Tibial artery (tissue), 4 donors: ENCODE data around the gene DRD2.

Experiments used
- DNase-seq, 2 donors: peaks; one replicate each; pipeline ENCODE4 v3.0.0-alpha.2; 2019
- H3K27ac ChIP-seq, 2 donors: fragments of 200-600 bp; sonication (generic) in 1 of 2; 1 replicate in 1 of 2; 2 replicates in 1 of 2; pipeline ENCODE4 v1.5.1; 2018 to 2019; ENCODE audit warnings: mild to moderate bottlenecking in 1 of 2
- H3K27me3 ChIP-seq, 2 donors: fragments of 200-600 bp; sonication (generic) in 1 of 2; one replicate each; pipeline versions ENCODE4 v1.5.1 to v1.6.0; 2016 to 2019
- H3K36me3 ChIP-seq, 3 donors: fragments of 200-600 bp; sonication (generic) in 2 of 3; one replicate each; pipeline ENCODE4 v1.5.1; 2016 to 2019; ENCODE audit warnings: mild to moderate bottlenecking in 2 of 3
- H3K4me1 ChIP-seq, 4 donors: fragments of 200-600 bp; sonication (generic) in 2 of 4; 1 replicate in 3 of 4; 2 replicates in 1 of 4; pipeline ENCODE4 v1.5.1; 2016 to 2019
- H3K4me3 ChIP-seq, 2 donors: fragments of 200-600 bp; sonication (generic) in 1 of 2; 1 replicate in 1 of 2; 2 replicates in 1 of 2; pipeline ENCODE4 v1.5.1; 2018 to 2019; ENCODE audit warnings: mild to moderate bottlenecking in 2 of 2
- H3K9me3 ChIP-seq, 3 donors: fragments of 200-600 bp; sonication (generic) in 1 of 3; one replicate each; pipeline ENCODE4 v1.5.1; 2016 to 2019
- CTCF ChIP-seq, 2 experiments: fragments of 200-600 bp in 1 of 2; fragments of 450-650 bp in 1 of 2; IDR thresholded peaks; one replicate each; pipeline ENCODE4 v1.5.1; 2017 to 2019; ENCODE audit warnings: antibody characterized with exemption in 2 of 2, mild to moderate bottlenecking in 1 of 2, moderate library complexity in 1 of 2
- intact Hi-C: fragments of 100-400 bp; cut with DNase I; formaldehyde crosslinking; loops from one replicate; pipeline ENCODE4 v1.15.0; 2023; ENCODE audit warnings: low total_unique reads

DRD2 gene

GRCh38 chr11:113410414-113411135 lies 64.6 kb downstream of the DRD2 start:
- intact Hi-C loops: no loop called here
- DNase-seq: no peak
- H3K4me3 ChIP-seq: no peak overlapping the region

DNA sequence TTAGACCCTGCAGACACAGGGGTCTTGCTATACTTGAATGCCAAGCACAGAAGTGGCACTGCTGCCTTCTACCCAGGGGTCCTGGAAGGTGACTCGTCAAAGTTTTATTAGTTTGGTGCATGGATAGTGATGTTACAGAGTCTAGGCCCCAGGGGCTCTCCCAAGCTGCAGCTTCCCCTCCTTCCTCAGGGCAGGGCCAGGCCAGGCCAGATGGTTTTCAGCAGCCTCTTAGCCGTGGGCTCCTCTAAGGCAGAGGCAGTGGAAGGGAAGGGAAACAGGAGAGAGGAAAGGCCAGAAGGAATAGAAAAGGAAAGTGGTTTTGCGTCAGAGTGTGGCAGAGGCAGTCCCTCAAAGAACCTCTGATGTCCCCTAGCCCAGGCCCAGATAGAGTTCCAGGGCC lies 65.7 kb downstream of the DRD2 start:
- Histone ChIP-seq H3K36me3 (no peaks in the 10 kb centered on the region), H3K9me3 (no peaks in the 10 kb centered on the region), H3K4me3 (no peak overlapping the region), H3K4me1 (no peaks in the 10 kb centered on the region), H3K27ac (no peak overlapping the region), H3K27me3 (no peaks in the 10 kb centered on the region)
- no peak for DNase-seq
- TF ChIP-seq CTCF (IDR thresholded peaks at IDR 0.05): no peak
- intact Hi-C loops: no loop called here

More at GRCh38 chr11:113410414-113411135, 64.6 kb downstream of the DRD2 start:
- H3K27me3 ChIP-seq: no peaks in the 10 kb centered on the region
- H3K27ac ChIP-seq: no peak overlapping the region
- H3K36me3 ChIP-seq: no peaks in the 10 kb centered on the region
- no peak for TF ChIP-seq CTCF (IDR thresholded peaks at IDR 0.05)
- H3K9me3 ChIP-seq: no peaks in the 10 kb centered on the region
- no peaks in the 10 kb centered on the region for H3K4me1 ChIP-seq

GRCh38 chr11:113408887-113409286 lies 66.3 kb downstream of the DRD2 start:
- intact Hi-C loops: no loop called here
- Histone ChIP-seq H3K4me3 (no peak overlapping the region), H3K27me3 (no peaks in the 10 kb centered on the region), H3K4me1 (no peaks in the 10 kb centered on the region), H3K27ac (no peak overlapping the region), H3K36me3 (no peaks in the 10 kb centered on the region), H3K9me3 (no peaks in the 10 kb centered on the region)
- no peak for TF ChIP-seq CTCF (IDR thresholded peaks at IDR 0.05)
- DNase-seq: no peak

DNA sequence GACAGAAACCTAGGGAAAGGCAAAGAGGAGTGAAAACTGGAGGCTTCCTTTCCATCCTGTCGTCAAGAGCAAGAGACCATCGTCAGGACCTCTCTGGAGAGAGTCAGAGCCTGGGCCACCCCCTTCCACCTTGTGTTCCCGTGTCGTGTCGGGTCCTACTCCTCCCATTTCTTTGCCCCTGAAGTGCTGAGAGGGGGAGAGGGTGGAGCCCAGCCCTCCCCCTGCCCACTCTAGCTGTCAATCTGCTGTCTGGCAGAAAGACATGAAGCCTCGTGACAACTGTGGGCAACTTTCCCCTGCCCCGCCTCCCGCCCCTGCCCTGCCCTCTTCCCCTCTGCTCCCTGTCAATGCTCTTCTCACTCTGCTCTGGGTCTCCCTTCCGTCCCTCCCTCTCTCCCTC lies 67.0 kb downstream of the DRD2 start:
- Histone ChIP-seq H3K4me1 (no peaks in the 10 kb centered on the region), H3K36me3 (no peaks in the 10 kb centered on the region), H3K27ac (no peak overlapping the region), H3K9me3 (no peaks in the 10 kb centered on the region), H3K4me3 (no peak overlapping the region), H3K27me3 (no peaks in the 10 kb centered on the region)
- no peak for DNase-seq
- TF ChIP-seq CTCF (IDR thresholded peaks at IDR 0.05): no peak
- intact Hi-C loops: no loop called here

DNA sequence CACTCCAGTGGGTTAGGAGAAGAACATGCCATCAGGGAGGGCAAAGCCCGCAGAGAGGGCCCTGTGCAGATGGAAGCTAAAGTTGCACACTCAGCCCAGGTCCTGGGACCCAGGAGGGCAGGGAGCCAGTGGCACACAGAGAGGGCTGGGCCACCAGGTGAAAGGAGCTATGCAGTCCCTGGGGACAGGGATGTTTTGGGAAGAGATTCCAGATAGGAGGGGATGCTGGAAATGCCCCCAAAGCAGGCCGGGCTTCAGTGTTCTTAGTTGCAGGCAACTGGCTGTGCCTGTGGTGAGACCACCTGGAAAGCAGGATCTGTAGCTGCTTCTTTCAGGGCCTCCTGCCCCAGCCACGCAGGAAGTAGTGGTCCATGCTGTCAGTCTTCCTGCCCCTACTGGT lies 68.0 kb downstream of the DRD2 start:
- no peaks in the 10 kb centered on the region for H3K27me3 ChIP-seq

More for the DNA sequence above, 68.0 kb downstream of the DRD2 start:
- Histone ChIP-seq H3K9me3 (no peaks in the 10 kb centered on the region), H3K36me3 (no peaks in the 10 kb centered on the region), H3K4me3 (no peak overlapping the region), H3K27ac (no peak overlapping the region), H3K4me1 (no peaks in the 10 kb centered on the region)
- no peak for DNase-seq
- intact Hi-C loops: no loop called here
- no peak for TF ChIP-seq CTCF (IDR thresholded peaks at IDR 0.05)
